Common myeloid progenitor, CD34-positive (primary cell): ENCODE data around the gene DKK1.

Experiments
- CTCF ChIA-PET: fragments of 350-600 bp; sonication (Branson Sonifier 250); formaldehyde crosslinking; loops from one replicate; lab custom pipeline; 2021; ENCODE audit warnings: antibody characterized with exemption; lab: Charles Lee
- POLR2A ChIA-PET: fragments of 350-600 bp; sonication (Branson Sonifier 250); formaldehyde crosslinking; loops from one replicate; lab custom pipeline; 2021; ENCODE audit warnings: antibody characterized with exemption; lab: Charles Lee
- DNase-seq, 3 donors: peaks; one replicate each; pipeline versions ENCODE4 v3.0.0 to v3.0.0-alpha.2; 2013
- H3K27ac ChIP-seq, 2 experiments: 1 replicate in 1 of 2; 2 replicates in 1 of 2; pipeline ENCODE4 v1.7.0; 2013; ENCODE audit warnings: inconsistent platforms in 2 of 2, low read length in 2 of 2, mild to moderate bottlenecking in 2 of 2, low read depth in 1 of 2, moderate library complexity in 1 of 2; ENCODE audit not compliant: severe bottlenecking in 2 of 2, insufficient read depth in 1 of 2, poor library complexity in 1 of 2
- H3K27me3 ChIP-seq, 5 experiments: replicated peaks in 2 of 5; 1 replicate in 3 of 5; 2 replicates in 2 of 5; pipeline versions ENCODE4 v1.6.1 to v1.7.0; 2013; ENCODE audit warnings: low read length in 4 of 5, mild to moderate bottlenecking in 2 of 5, moderate library complexity in 2 of 5, inconsistent platforms in 1 of 5; ENCODE audit not compliant: insufficient read depth in 5 of 5, control insufficient read depth in 4 of 5
- H3K36me3 ChIP-seq, 4 experiments: 1 replicate in 2 of 4; 2 replicates in 2 of 4; pipeline versions ENCODE4 v1.6.1 to v1.7.0; 2013; ENCODE audit warnings: low read length in 3 of 4, control low read depth in 1 of 4, mild to moderate bottlenecking in 1 of 4; ENCODE audit not compliant: control insufficient read depth in 4 of 4, insufficient read depth in 4 of 4
- H3K4me1 ChIP-seq, 4 experiments: 1 replicate in 3 of 4; 2 replicates in 1 of 4; pipeline versions ENCODE4 v1.6.1 to v1.7.1; 2013; ENCODE audit warnings: low read length in 3 of 4, mild to moderate bottlenecking in 3 of 4, control low read depth in 1 of 4, inconsistent platforms in 1 of 4, moderate library complexity in 1 of 4; ENCODE audit not compliant: control insufficient read depth in 4 of 4, insufficient read depth in 4 of 4; ENCODE audit errors: control extremely low read depth in 1 of 4
- H3K4me3 ChIP-seq, 7 experiments: 1 replicate in 4 of 7; 2 replicates in 3 of 7; pipeline versions ENCODE4 v1.5.1 to v1.7.0; 2013; ENCODE audit warnings: mild to moderate bottlenecking in 7 of 7, low read length in 6 of 7, moderate library complexity in 6 of 7, inconsistent platforms in 2 of 7, low read depth in 2 of 7, control low read depth in 1 of 7; ENCODE audit not compliant: insufficient read depth in 4 of 7, control insufficient read depth in 1 of 7; ENCODE audit errors: extremely low read depth in 1 of 7
- H3K9me3 ChIP-seq, 5 experiments: 1 replicate in 4 of 5; 2 replicates in 1 of 5; pipeline versions ENCODE4 v1.6.1 to v1.7.1; 2013; ENCODE audit warnings: low read length in 4 of 5, mild to moderate bottlenecking in 2 of 5, inconsistent platforms in 1 of 5, low read depth in 1 of 5, moderate library complexity in 1 of 5; ENCODE audit not compliant: control insufficient read depth in 4 of 5, insufficient read depth in 2 of 5; ENCODE audit errors: control extremely low read depth in 1 of 5
- WGBS: methylation state at CpG from one replicate; pipeline ENCODE4 v1.1.5; 2013; ENCODE audit not compliant: insufficient coverage; 5-methylcytosine and 5-hydroxymethylcytosine counted together

DKK1 gene

GRCh38 chr10:52276986-52277385 is 37.1 kb upstream of the DKK1 start:
- POLR2A ChIA-PET: no interaction called here
- 67% methylated on average over 1 of the region's 1 CpG for WGBS

GRCh38 chr10:52279546-52279945 is 34.5 kb upstream of the DKK1 start:
- no peak for DNase-seq
- WGBS: no CpG with 5 or more reads among the region's 3 CpGs
- Histone ChIP-seq H3K27ac (no peak overlapping the region), H3K36me3 (no peaks in the 10 kb centered on the region), H3K9me3 (peaks cover 0 to 3% (median 0%) of the 10 kb centered on the region in 5 experiments), H3K27me3 (no peaks in the 10 kb centered on the region), H3K4me3 (no peak overlapping the region), H3K4me1 (no peaks in the 10 kb centered on the region)
- POLR2A ChIA-PET: interaction anchor here (0.6 kb wide), 1 partner anchor 398 kb away, joined by 3 read pairs; no protein-coding TSS in a partner anchor
- CTCF ChIA-PET: interaction anchor here (1.0 kb wide), 1 partner anchor 11 kb away, joined by 3 read pairs; no protein-coding TSS in a partner anchor

More at GRCh38 chr10:52276986-52277385, 37.1 kb upstream of the DKK1 start:
- Histone ChIP-seq H3K9me3 (peaks cover 0 to 3% (median 0%) of the 10 kb centered on the region in 5 experiments), H3K4me3 (no peak overlapping the region), H3K27me3 (no peaks in the 10 kb centered on the region), H3K36me3 (no peaks in the 10 kb centered on the region), H3K27ac (no peak overlapping the region), H3K4me1 (no peaks in the 10 kb centered on the region)
- DNase-seq: no peak
- CTCF ChIA-PET: no interaction called here

- H3K27ac ChIP-seq: no peak overlapping the region
- no peaks in the 10 kb centered on the region for H3K36me3 ChIP-seq
- ChIA-PET CTCF (no interaction called here), POLR2A (interaction anchor here (0.6 kb wide), 1 partner anchor 397 kb away, joined by 3 read pairs; no protein-coding TSS in a partner anchor)
- peaks cover 0 to 3% (median 0%) of the 10 kb centered on the region in 5 experiments for H3K9me3 ChIP-seq
- no peaks in the 10 kb centered on the region for H3K27me3 ChIP-seq
- no peak overlapping the region for H3K4me3 ChIP-seq
- no CpG with 5 or more reads among the region's 1 CpG for WGBS
- no peaks in the 10 kb centered on the region for H3K4me1 ChIP-seq
- no peak for DNase-seq
These were observed 34.0 kb upstream of the DKK1 start for GRCh38 chr10:52280051-52280450.

- H3K36me3 ChIP-seq: no peaks in the 10 kb centered on the region
- no peak overlapping the region for H3K27ac ChIP-seq
- ChIA-PET POLR2A (no interaction called here), CTCF (no interaction called here)
- no peak for DNase-seq
- H3K27me3 ChIP-seq: no peaks in the 10 kb centered on the region
- H3K4me1 ChIP-seq: no peaks in the 10 kb centered on the region
- no CpG with 5 or more reads among the region's 2 CpGs for WGBS
- no peak overlapping the region for H3K4me3 ChIP-seq
- no peaks in the 10 kb centered on the region for H3K9me3 ChIP-seq
These were observed 30.9 kb upstream of the DKK1 start for GRCh38 chr10:52283174-52283573.

GRCh38 chr10:52284416-52285013 is 29.6 kb upstream of the DKK1 start:
- 100% methylated on average over 1 of the region's 2 CpGs for WGBS
- Histone ChIP-seq H3K9me3 (no peaks in the 10 kb centered on the region), H3K27ac (no peak overlapping the region), H3K36me3 (no peaks in the 10 kb centered on the region), H3K4me1 (no peaks in the 10 kb centered on the region), H3K4me3 (no peak overlapping the region), H3K27me3 (no peaks in the 10 kb centered on the region)
- POLR2A ChIA-PET: no interaction called here
- CTCF ChIA-PET: no interaction called here
- peak in 1 of 3 donors; percentile 3 for DNase-seq

- no peak for DNase-seq
- POLR2A ChIA-PET: no interaction called here
- CTCF ChIA-PET: no interaction called here
- Histone ChIP-seq H3K36me3 (no peaks in the 10 kb centered on the region), H3K27ac (no peak overlapping the region), H3K4me3 (no peak overlapping the region), H3K27me3 (no peaks in the 10 kb centered on the region), H3K4me1 (no peaks in the 10 kb centered on the region), H3K9me3 (no peaks in the 10 kb centered on the region)
- 100% methylated on average over 1 of the region's 1 CpG for WGBS
These were observed 26.2 kb upstream of the DKK1 start for GRCh38 chr10:52287866-52288265.

- POLR2A ChIA-PET: no interaction called here
- DNase-seq: no peak
- Histone ChIP-seq H3K9me3 (no peaks in the 10 kb centered on the region), H3K27ac (no peak overlapping the region), H3K36me3 (no peaks in the 10 kb centered on the region), H3K4me1 (no peaks in the 10 kb centered on the region), H3K4me3 (no peak overlapping the region), H3K27me3 (no peaks in the 10 kb centered on the region)
- 100% methylated on average over 4 of the region's 4 CpGs for WGBS
- CTCF ChIA-PET: interaction anchor here (1.4 kb wide), 1 partner anchor 11 kb away, joined by 4 read pairs; no protein-coding TSS in a partner anchor
These were observed 16.3 kb upstream of the DKK1 start for GRCh38 chr10:52297747-52298146.
